ENCODE data around the gene PNPLA2. TPM values are rescaled to one million over a fixed set of nuclear protein-coding genes. Genes with fewer than 3 reads are reported as not detected.

The PNPLA2 gene
- total RNA-seq, 1 donor = 27.7 TPM

- no peak for TF ChIP-seq CTCF (IDR thresholded peaks at IDR 0.05; ENCODE audit: insufficient read depth, low read length)
- no peak for DNase-seq (ENCODE audit: low read depth)
- H3K4me3 ChIP-seq (ENCODE audit: low read depth, low read length) = no peak overlapping the region
Observed at GRCh38 chr11:858762-859339, 40.1 kb downstream of the PNPLA2 start.

GRCh38 chr11:859394-860131 lies 40.8 kb downstream of the PNPLA2 start:
- TF ChIP-seq CTCF (IDR thresholded peaks at IDR 0.05; ENCODE audit: insufficient read depth, low read length) = no peak
- peak overlapping the region; percentile 41 for H3K4me3 ChIP-seq (ENCODE audit: low read depth, low read length)
- peak; percentile 87 for DNase-seq (ENCODE audit: low read depth)

- no peak for TF ChIP-seq CTCF (IDR thresholded peaks at IDR 0.05; ENCODE audit: insufficient read depth, low read length)
- no peak overlapping the region for H3K4me3 ChIP-seq (ENCODE audit: low read depth, low read length)
- DNase-seq (ENCODE audit: low read depth) = no peak
Observed at GRCh38 chr11:860234-861104, 41.8 kb downstream of the PNPLA2 start.

- H3K4me3 ChIP-seq (ENCODE audit: low read depth, low read length) = no peak overlapping the region
- DNase-seq (ENCODE audit: low read depth) = no peak
- no peak for TF ChIP-seq CTCF (IDR thresholded peaks at IDR 0.05; ENCODE audit: insufficient read depth, low read length)
Observed at GRCh38 chr11:861105-861479, 42.4 kb downstream of the PNPLA2 start.

GRCh38 chr11:862081-862661 lies 43.5 kb downstream of the PNPLA2 start:
- DNase-seq (ENCODE audit: low read depth) = no peak
- H3K4me3 ChIP-seq (ENCODE audit: low read depth, low read length) = no peak overlapping the region
- no peak for TF ChIP-seq CTCF (IDR thresholded peaks at IDR 0.05; ENCODE audit: insufficient read depth, low read length)

- no peak for TF ChIP-seq CTCF (IDR thresholded peaks at IDR 0.05; ENCODE audit: insufficient read depth, low read length)
- no peak for DNase-seq (ENCODE audit: low read depth)
- H3K4me3 ChIP-seq (ENCODE audit: low read depth, low read length) = no peak overlapping the region
Observed at GRCh38 chr11:862696-863022, 43.9 kb downstream of the PNPLA2 start.
